Medulla oblongata (tissue), 1 donor: ENCODE results near the gene CCSER2.

Experiments
- DNase-seq: peaks from one replicate; pipeline ENCODE4 v3.0.0-alpha.2; 2015; ENCODE audit errors: extremely low spot score

CCSER2 gene

GRCh38 chr10:84548869-84549268 lies 220.5 kb downstream of the CCSER2 start:
- DNase-seq, result no peak

- no peak for DNase-seq
Measured at GRCh38 chr10:84549368-84550165, 221.2 kb downstream of the CCSER2 start.

- DNase-seq, result no peak
Measured at GRCh38 chr10:84550756-84551436, 222.5 kb downstream of the CCSER2 start.

GRCh38 chr10:84551437-84552120 lies 223.2 kb downstream of the CCSER2 start:
- DNase-seq, result no peak

- DNase-seq, result no peak
Measured at GRCh38 chr10:84552478-84552877, 224.1 kb downstream of the CCSER2 start.

- no peak for DNase-seq
Measured at GRCh38 chr10:84562592-84562991, 234.2 kb downstream of the CCSER2 start.

- no peak for DNase-seq
Measured at GRCh38 chr10:84563355-84563754, 235.0 kb downstream of the CCSER2 start.

- DNase-seq, result no peak
Measured at GRCh38 chr10:84563868-84564267, 235.5 kb downstream of the CCSER2 start.

GRCh38 chr10:84565881-84566582 lies 237.6 kb downstream of the CCSER2 start:
- DNase-seq, result no peak

- DNase-seq, result no peak
Measured at GRCh38 chr10:84567133-84567532, 238.7 kb downstream of the CCSER2 start.
